ENCODE data around the gene HYLS1.

- TF ChIP-seq CTCF (IDR thresholded peaks at IDR 0.05; ENCODE audit: low read length) (no peak), EZH2phosphoT487 (IDR thresholded peaks at IDR 0.05; ENCODE audit: low read length) (no peak)
These were observed 51.0 kb downstream of the HYLS1 start for GRCh38 chr11:125938418-125938817.

Data from MM.1S (cell line).